Testis (tissue), 3 donors: ENCODE data around the gene TTC39A. TPM values are rescaled to one million over a fixed set of nuclear protein-coding genes. Genes with fewer than 3 reads are reported as not detected.

Experiments used
- DNase-seq: peaks from one replicate; pipeline ENCODE4 v3.0.0-alpha.2; 2019
- H3K27ac ChIP-seq, 2 donors: fragments of 200-600 bp; sonication (generic); one replicate each; pipeline ENCODE4 v1.5.1; 2019
- H3K27me3 ChIP-seq: fragments of 200-600 bp; sonication (generic); one replicate; pipeline ENCODE4 v1.5.1; 2019
- H3K36me3 ChIP-seq: fragments of 200-600 bp; sonication (generic); one replicate; pipeline ENCODE4 v1.5.1; 2017; ENCODE audit warnings: low read depth; ENCODE audit errors: missing control alignments
- H3K4me1 ChIP-seq: fragments of 200-600 bp; sonication (generic); one replicate; pipeline ENCODE4 v1.5.1; 2019
- H3K4me3 ChIP-seq, 2 donors: fragments of 200-600 bp; sonication (generic); one replicate each; pipeline ENCODE4 v1.5.1; 2017 to 2019
- H3K9me3 ChIP-seq: fragments of 200-600 bp; sonication (generic); one replicate; pipeline ENCODE4 v1.5.1; 2017
- POLR2A ChIP-seq: fragments of 450-650 bp; IDR thresholded peaks from one replicate; pipeline ENCODE4 v1.6.1; 2017; ENCODE audit warnings: antibody characterized with exemption, mild to moderate bottlenecking, moderate library complexity
- WGBS, 2 donors: methylation state at CpG; one replicate each; pipeline ENCODE4 v1.1.5; 2018; 5-methylcytosine and 5-hydroxymethylcytosine counted together
- intact Hi-C: fragments of 100-400 bp; cut with DNase I; formaldehyde crosslinking; loops from one replicate; pipeline ENCODE4 v1.15.1; 2023; ENCODE audit warnings: low total_unique reads
- polyA plus RNA-seq: library from polyadenylated mRNA; stranded (reverse); fragments of 350-450 nt; fragmentation: Illumina TruSeq; extraction: RNeasy Lipid Tissue Mini Kit (QIAGEN cat#74804); gene quantifications from one replicate; pipeline ENCODE4 v1.2.3, GENCODE V29; 2014; ENCODE audit warnings: low read depth, low replicate concordance; ENCODE audit not compliant: insufficient read depth
- total RNA-seq, 2 donors: library from RNA; depleted of rRNA; stranded (reverse); fragments of >200 nt; gene quantifications; one replicate each; pipeline ENCODE4 v1.2.3, GENCODE V29; 2016
- TF ChIP-seq, protein P1 (sequence below), 3 experiments: fragments of 450-650 bp in 2 of 3; fragments of 200-600 bp in 1 of 3; sonication (generic) in 1 of 3; IDR thresholded peaks; one replicate each; pipeline ENCODE4 v1.5.1; 2016 to 2019; ENCODE audit warnings: antibody characterized with exemption in 3 of 3, mild to moderate bottlenecking in 2 of 3, moderate library complexity in 1 of 3

Gene TTC39A
- total and polyA plus RNA-seq, 3 donors from 2014 or later, result 64.7 to 121 (median 120) TPM

DNA sequence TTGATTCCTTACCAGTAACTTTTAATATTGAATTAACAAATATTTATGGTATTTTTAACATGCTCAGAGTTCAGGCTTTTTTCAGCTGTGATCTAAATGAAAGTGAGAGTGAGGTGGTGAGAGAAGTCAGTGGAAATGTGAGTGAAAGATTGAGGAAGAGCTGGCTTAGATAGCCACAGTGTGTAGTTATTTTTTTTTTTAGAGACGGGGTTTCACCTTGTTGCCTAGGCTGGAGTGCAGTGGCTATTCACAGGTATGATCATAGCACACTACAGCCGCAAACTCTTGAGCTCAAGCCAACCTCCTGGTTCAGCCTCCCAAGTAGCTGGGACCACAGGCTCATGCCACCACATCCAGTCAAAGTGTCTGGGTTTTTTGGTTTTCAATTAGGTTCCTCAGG is 83.3 kb downstream of the TTC39A start:
- Histone ChIP-seq H3K36me3 (no peaks in the 10 kb centered on the region), H3K9me3 (no peaks in the 10 kb centered on the region), H3K27ac (no peak overlapping the region), H3K4me3 (no peak overlapping the region), H3K27me3 (no peaks in the 10 kb centered on the region), H3K4me1 (no peaks in the 10 kb centered on the region)
- DNase-seq, result no peak
- intact Hi-C loops, result no loop called here
- WGBS, 2 donors, result 92 to 100% methylated on average over 2 of the region's 2 CpGs
- TF ChIP-seq, protein P1, sequence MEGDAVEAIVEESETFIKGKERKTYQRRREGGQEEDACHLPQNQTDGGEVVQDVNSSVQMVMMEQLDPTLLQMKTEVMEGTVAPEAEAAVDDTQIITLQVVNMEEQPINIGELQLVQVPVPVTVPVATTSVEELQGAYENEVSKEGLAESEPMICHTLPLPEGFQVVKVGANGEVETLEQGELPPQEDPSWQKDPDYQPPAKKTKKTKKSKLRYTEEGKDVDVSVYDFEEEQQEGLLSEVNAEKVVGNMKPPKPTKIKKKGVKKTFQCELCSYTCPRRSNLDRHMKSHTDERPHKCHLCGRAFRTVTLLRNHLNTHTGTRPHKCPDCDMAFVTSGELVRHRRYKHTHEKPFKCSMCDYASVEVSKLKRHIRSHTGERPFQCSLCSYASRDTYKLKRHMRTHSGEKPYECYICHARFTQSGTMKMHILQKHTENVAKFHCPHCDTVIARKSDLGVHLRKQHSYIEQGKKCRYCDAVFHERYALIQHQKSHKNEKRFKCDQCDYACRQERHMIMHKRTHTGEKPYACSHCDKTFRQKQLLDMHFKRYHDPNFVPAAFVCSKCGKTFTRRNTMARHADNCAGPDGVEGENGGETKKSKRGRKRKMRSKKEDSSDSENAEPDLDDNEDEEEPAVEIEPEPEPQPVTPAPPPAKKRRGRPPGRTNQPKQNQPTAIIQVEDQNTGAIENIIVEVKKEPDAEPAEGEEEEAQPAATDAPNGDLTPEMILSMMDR (IDR thresholded peaks at IDR 0.05), result no peak
- TF ChIP-seq POLR2A, result no peak

DNA sequence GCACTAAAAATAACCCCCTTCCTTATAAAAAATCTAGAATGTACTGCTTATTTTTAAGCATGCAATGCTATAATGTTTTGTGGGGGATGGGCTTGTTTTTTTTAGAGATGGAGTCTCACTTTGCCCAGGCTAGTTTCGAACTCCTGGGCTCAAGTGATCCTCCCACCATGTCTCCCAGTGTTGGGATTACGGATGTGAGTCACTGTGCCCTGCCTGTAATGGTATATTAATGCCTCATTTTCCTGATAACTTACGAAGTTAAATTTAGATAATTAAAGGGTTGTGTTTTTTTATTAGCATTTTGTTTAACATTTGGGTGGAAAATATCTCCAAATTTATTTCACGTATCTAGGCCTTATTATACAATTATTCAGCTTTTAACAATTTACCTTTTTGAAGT is 87.8 kb downstream of the TTC39A start:
- no peak overlapping the region for H3K27ac ChIP-seq
- WGBS, 2 donors, result 70 to 78% methylated on average over 4 of the region's 4 CpGs
- H3K27me3 ChIP-seq, result no peaks in the 10 kb centered on the region
- H3K9me3 ChIP-seq, result no peaks in the 10 kb centered on the region
- peaks cover 19% of the 10 kb centered on the region for H3K4me1 ChIP-seq
- no peak for DNase-seq
- no peaks in the 10 kb centered on the region for H3K36me3 ChIP-seq
- intact Hi-C loops, result no loop called here
- TF ChIP-seq, protein P1 (IDR thresholded peaks at IDR 0.05), result no peak
- TF ChIP-seq POLR2A, result no peak
- no peak overlapping the region for H3K4me3 ChIP-seq

DNA sequence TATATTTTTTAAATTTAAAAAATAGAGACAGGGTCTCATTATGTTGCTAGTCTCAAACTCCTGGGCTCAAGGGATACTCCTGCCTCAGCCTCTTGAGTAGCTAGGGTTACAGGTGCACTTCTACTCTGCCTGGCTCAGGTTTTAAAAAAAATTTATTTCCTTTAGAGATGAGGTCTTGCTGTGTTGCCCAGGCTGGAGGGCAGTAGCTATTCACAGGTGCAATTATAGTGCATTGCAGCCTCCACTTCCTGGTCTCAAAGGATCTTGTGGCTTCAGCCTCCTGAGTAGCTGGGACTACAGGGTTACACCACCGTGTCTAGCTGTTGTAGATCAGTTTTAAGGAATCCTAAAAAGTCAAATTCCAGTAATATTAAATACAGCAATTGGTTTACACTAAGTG is 89.2 kb downstream of the TTC39A start:
- WGBS, 2 donors, result 50 to 60% methylated on average over 1 of the region's 1 CpG

DNA sequence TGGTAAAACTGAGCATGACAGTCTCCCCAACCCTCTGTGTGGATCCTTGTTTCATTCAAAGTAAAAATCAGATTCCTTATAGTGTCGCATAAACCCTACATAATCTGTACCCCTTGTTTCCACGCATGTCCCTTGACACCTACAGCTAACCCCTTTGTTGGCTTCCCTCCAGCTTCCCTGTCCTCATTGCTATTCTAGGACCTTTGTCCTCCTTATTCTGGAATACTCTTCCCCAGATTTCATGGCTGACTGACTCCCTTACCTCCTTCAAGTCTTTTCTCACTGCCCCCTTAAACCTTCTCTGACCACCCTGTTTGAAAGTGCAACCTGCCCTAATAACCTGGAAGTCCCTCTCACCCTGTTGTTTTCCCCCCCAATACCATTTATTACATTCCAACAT is 90.3 kb downstream of the TTC39A start:
- Histone ChIP-seq H3K27me3 (no peaks in the 10 kb centered on the region), H3K4me1 (peaks cover 24% of the 10 kb centered on the region), H3K9me3 (no peaks in the 10 kb centered on the region), H3K27ac (no peak overlapping the region), H3K36me3 (no peaks in the 10 kb centered on the region), H3K4me3 (no peak overlapping the region)
- WGBS, 2 donors, result 73 to 79% methylated on average over 2 of the region's 2 CpGs
- TF ChIP-seq, protein P1 (IDR thresholded peaks at IDR 0.05), result no peak
- TF ChIP-seq POLR2A, result no peak
- intact Hi-C loops, result no loop called here
- DNase-seq, result no peak

More for the DNA sequence above, 89.2 kb downstream of the TTC39A start:
- intact Hi-C loops, result no loop called here
- no peak overlapping the region for H3K27ac ChIP-seq
- no peak for DNase-seq
- no peak overlapping the region for H3K4me3 ChIP-seq
- TF ChIP-seq POLR2A, result no peak
- TF ChIP-seq, protein P1 (IDR thresholded peaks at IDR 0.05), result no peak
- H3K9me3 ChIP-seq, result no peaks in the 10 kb centered on the region
- H3K4me1 ChIP-seq, result peaks cover 19% of the 10 kb centered on the region
- no peaks in the 10 kb centered on the region for H3K36me3 ChIP-seq
- no peaks in the 10 kb centered on the region for H3K27me3 ChIP-seq

DNA sequence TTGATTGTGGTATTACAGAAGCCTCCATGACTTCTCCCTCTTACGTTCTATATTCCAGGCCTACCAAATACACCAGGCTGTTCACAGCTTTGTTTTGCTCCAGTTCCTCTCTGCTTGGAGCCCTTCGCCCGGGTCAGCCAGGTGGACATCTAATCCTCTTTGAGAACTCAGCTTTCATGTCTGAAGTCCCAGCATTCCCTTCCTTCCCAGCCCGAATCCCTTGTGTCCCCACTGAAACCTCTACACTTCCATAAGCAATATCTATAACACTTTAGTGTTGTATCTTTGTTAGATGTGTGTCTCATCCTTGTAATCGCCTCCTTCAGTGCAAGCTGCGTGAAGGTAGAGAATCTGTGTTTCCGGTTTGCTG is 92.3 kb downstream of the TTC39A start:
- peak; percentile 38 for DNase-seq
- intact Hi-C loops, result no loop called here
- H3K4me3 ChIP-seq, result peak overlapping the region; percentile 97 to 98
- no peaks in the 10 kb centered on the region for H3K36me3 ChIP-seq
- 3 to 5% methylated on average over 7 of the region's 7 CpGs for WGBS, 2 donors
- H3K27ac ChIP-seq, result peak overlapping the region; percentile 98
- no peak for TF ChIP-seq POLR2A
- TF ChIP-seq, protein P1 (IDR thresholded peaks at IDR 0.05), result no peak
- H3K9me3 ChIP-seq, result no peaks in the 10 kb centered on the region
- H3K27me3 ChIP-seq, result no peaks in the 10 kb centered on the region
- H3K4me1 ChIP-seq, result peaks cover 28% of the 10 kb centered on the region
